ENCODE data around the gene PPP6R2. TPM values are rescaled to one million over a fixed set of nuclear protein-coding genes. Genes with fewer than 3 reads are reported as not detected.

PPP6R2 gene
- total and polyA plus RNA-seq, 2 of the 4 experiments (the other 2 are of a cell fraction) = 49.2 to 51.6 TPM

DNA sequence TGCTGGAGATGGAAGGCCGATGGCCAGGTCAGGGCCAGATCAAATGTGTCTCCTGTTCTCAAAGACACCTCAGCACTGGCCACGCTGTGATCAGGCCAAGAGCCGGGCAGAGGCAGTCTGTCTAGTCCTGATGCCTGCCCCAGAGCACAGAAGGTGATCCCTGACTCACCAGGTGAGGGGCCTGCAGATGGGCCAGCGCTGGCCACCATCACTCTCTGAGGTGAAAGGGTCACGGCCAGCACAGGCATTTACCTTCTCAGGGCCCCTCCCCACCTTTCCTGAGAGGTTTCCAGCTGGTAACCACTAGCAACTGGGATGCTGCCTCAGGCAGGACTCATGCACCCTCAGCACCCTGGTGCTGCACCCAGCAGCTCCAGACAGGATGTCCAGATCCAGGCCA is 128.8 kb downstream of the PPP6R2 start:
- in situ Hi-C loops (cut with MboI; ENCODE audit: low sequenced_read_pairs) = no loop called here

More for the DNA sequence above, 128.8 kb downstream of the PPP6R2 start:
- intact Hi-C loops (cut with micrococcal nuclease) (no loop called here), dilution Hi-C loops (cut with HindIII; ENCODE audit: low sequenced_read_pairs, unreplicated experiment) (no loop called here)
- Histone ChIP-seq H3K27ac (ENCODE audit: insufficient read depth, low read length) (no peak overlapping the region), H3K18ac (ENCODE audit: low read depth, low read length) (no peak overlapping the region), H3K14ac (replicated peaks; ENCODE audit: low read depth, low read length) (no peak overlapping the region), H3K4me2 (ENCODE audit: low read depth, low read length) (no peak overlapping the region), H3K4ac (ENCODE audit: low read depth, low read length) (no peak overlapping the region), H4K5ac (ENCODE audit: low read depth, low read length) (no peak overlapping the region), H2BK20ac (ENCODE audit: low read depth, low read length) (no peak overlapping the region), H3K9me3 (ENCODE audit: control insufficient read depth, insufficient read depth, low read length) (no peaks in the 10 kb centered on the region), H4K91ac (ENCODE audit: insufficient read depth, low read depth, low read length) (no peak overlapping the region), H2BK15ac (ENCODE audit: low read depth, low read length) (no peak overlapping the region), H3K79me1 (ENCODE audit: low read depth in 1 of 2, low read length in 2 of 2) (peaks cover 21 to 72% of the 10 kb centered on the region in 2 experiments; a peak in 3 of 4 replicates), H3K36me3 (ENCODE audit: control insufficient read depth, insufficient read depth, low read length) (peaks cover 11% of the 10 kb centered on the region), H2BK120ac (ENCODE audit: low read depth, low read length) (no peak overlapping the region), H3K56ac (ENCODE audit: extremely low read depth, insufficient read depth, low read length) (no peak overlapping the region), H2BK5ac (ENCODE audit: low read depth, low read length, poor library complexity, severe bottlenecking) (no peak overlapping the region), H2AK5ac (ENCODE audit: low read depth, low read length) (no peak overlapping the region), H3K4me1 (ENCODE audit: control insufficient read depth, insufficient read depth, low read length) (peaks cover 25% of the 10 kb centered on the region), H3K9me1 (ENCODE audit: insufficient read depth, low read length) (peaks cover 20% of the 10 kb centered on the region), H3K23ac (ENCODE audit: low read depth, low read length) (no peak overlapping the region), H2AK9ac (replicated peaks; ENCODE audit: low read depth, low read length, poor library complexity) (peak overlapping the region; percentile 23), H2AFZ (replicated peaks; ENCODE audit: low read length, poor library complexity) (no peak overlapping the region), H4K8ac (ENCODE audit: low read depth in 2 of 2, low read length in 2 of 2) (no peak overlapping the region), H4K20me1 (ENCODE audit: insufficient read depth, low read length) (peaks cover 67% of the 10 kb centered on the region), H3K27me3 (ENCODE audit: control insufficient read depth, insufficient read depth, low read length) (no peaks in the 10 kb centered on the region), H3K4me3 (ENCODE audit: insufficient read depth, low read depth, low read length) (no peak overlapping the region), H3K9ac (ENCODE audit: low read depth, low read length) (no peak overlapping the region)
- WGBS, 2 experiments (ENCODE audit: extremely low coverage in 2 of 2, insufficient read length in 1 of 2) = 89% methylated on average over 2 of the region's 5 CpGs; no CpG with 5 or more reads in 1 of the 2 experiments
- POLR2A ChIA-PET (ENCODE audit: unreplicated experiment) = no interaction called here
- ATAC-seq (ENCODE audit: low read depth) (no peak), DNase-seq (no peak)
- BruUV-seq (replicated peaks) = no TSS peak
- no peak for TF ChIP-seq MXI1 (IDR thresholded peaks at IDR 0.05; ENCODE audit: borderline replicate concordance, low read depth, low read length)
- TF ChIP-seq FOS (IDR thresholded peaks at IDR 0.05; ENCODE audit: low read depth, low read length) = no peak
- no peak for TF ChIP-seq NFE2L2 (IDR thresholded peaks at IDR 0.05; ENCODE audit: low read depth, low read length)
- TF ChIP-seq, protein P1, sequence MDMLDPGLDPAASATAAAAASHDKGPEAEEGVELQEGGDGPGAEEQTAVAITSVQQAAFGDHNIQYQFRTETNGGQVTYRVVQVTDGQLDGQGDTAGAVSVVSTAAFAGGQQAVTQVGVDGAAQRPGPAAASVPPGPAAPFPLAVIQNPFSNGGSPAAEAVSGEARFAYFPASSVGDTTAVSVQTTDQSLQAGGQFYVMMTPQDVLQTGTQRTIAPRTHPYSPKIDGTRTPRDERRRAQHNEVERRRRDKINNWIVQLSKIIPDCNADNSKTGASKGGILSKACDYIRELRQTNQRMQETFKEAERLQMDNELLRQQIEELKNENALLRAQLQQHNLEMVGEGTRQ (IDR thresholded peaks at IDR 0.05; ENCODE audit: low read depth, low read length) = no peak
- no peak for TF ChIP-seq CHD1 (IDR thresholded peaks at IDR 0.05; ENCODE audit: low read depth, low read length)
- no peak for TF ChIP-seq SMC3 (IDR thresholded peaks at IDR 0.05; ENCODE audit: low read depth, low read length)
- no peak for TF ChIP-seq BHLHE40 (IDR thresholded peaks at IDR 0.05; ENCODE audit: low read depth, low read length)
- no peak for TF ChIP-seq MAFK (IDR thresholded peaks at IDR 0.05; ENCODE audit: low read depth, low read length)
- no peak for TF ChIP-seq POLR2A (IDR thresholded peaks at IDR 0.05; ENCODE audit: low read depth, low read length)
- no peak for TF ChIP-seq RFX5 (IDR thresholded peaks at IDR 0.05; ENCODE audit: low read depth, low read length)
- no peak for TF ChIP-seq RAD21 (IDR thresholded peaks at IDR 0.05; ENCODE audit: low read length)
- no peak for TF ChIP-seq RCOR1 (IDR thresholded peaks at IDR 0.05; ENCODE audit: insufficient replicate concordance, low read length)
- TF ChIP-seq, protein P2, sequence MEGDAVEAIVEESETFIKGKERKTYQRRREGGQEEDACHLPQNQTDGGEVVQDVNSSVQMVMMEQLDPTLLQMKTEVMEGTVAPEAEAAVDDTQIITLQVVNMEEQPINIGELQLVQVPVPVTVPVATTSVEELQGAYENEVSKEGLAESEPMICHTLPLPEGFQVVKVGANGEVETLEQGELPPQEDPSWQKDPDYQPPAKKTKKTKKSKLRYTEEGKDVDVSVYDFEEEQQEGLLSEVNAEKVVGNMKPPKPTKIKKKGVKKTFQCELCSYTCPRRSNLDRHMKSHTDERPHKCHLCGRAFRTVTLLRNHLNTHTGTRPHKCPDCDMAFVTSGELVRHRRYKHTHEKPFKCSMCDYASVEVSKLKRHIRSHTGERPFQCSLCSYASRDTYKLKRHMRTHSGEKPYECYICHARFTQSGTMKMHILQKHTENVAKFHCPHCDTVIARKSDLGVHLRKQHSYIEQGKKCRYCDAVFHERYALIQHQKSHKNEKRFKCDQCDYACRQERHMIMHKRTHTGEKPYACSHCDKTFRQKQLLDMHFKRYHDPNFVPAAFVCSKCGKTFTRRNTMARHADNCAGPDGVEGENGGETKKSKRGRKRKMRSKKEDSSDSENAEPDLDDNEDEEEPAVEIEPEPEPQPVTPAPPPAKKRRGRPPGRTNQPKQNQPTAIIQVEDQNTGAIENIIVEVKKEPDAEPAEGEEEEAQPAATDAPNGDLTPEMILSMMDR (conservative IDR thresholded peaks at IDR 0.05; ENCODE audit: low read depth, low read length) = no peak
- no peak for TF ChIP-seq MAZ (IDR thresholded peaks at IDR 0.05; ENCODE audit: borderline replicate concordance, low read depth, low read length)
- no peak for TF ChIP-seq CEBPB (IDR thresholded peaks at IDR 0.05; ENCODE audit: low read depth, low read length)
- CTCF ChIA-PET = no interaction called here
